ENCODE measurements around the gene TEX2.

The TEX2 gene

GRCh38 chr17:64107500-64108236 is 155.4 kb downstream of the TEX2 start:
- no peak for DNase-seq

GRCh38 chr17:64106918-64107317 is 156.1 kb downstream of the TEX2 start:
- no peak for DNase-seq

- DNase-seq: no peak
Measured at GRCh38 chr17:64103391-64104364, 159.4 kb downstream of the TEX2 start.

- DNase-seq: no peak
Measured at GRCh38 chr17:64102627-64103390, 160.3 kb downstream of the TEX2 start.

- no peak for DNase-seq
Measured at GRCh38 chr17:64099543-64099942, 163.5 kb downstream of the TEX2 start.

Measured in GOT3 (cell line).